ENCODE results near the gene RASAL1.
"Not testable (repeated sequence)": the region's sequence is repeated elsewhere in the genome, so short reads cannot be mapped to it uniquely, and the experiment has no call there.

RASAL1 gene

GRCh38 chr12:113140706-113141105, 5.1 kb upstream of the RASAL1 start:
- no peak for DNase-seq (ENCODE audit: low read depth in 2 of 2)

GRCh38 chr12:113138826-113139225, 3.3 kb upstream of the RASAL1 start:
- DNase-seq (ENCODE audit: low read depth in 2 of 2): no peak

GRCh38 chr12:113137861-113138783, 2.6 kb upstream of the RASAL1 start:
- DNase-seq (ENCODE audit: low read depth in 2 of 2): no peak

GRCh38 chr12:113136990-113137511, 1.5 kb upstream of the RASAL1 start:
- no peak for DNase-seq (ENCODE audit: low read depth in 2 of 2)

GRCh38 chr12:113136128-113136989, 798 bp upstream of the RASAL1 start:
- no peak for DNase-seq (ENCODE audit: low read depth in 2 of 2)

- no peak for DNase-seq (ENCODE audit: low read depth in 2 of 2)
Observed at GRCh38 chr12:113134521-113134951, 1.0 kb downstream of the RASAL1 start.

GRCh38 chr12:113134071-113134470, 1.5 kb downstream of the RASAL1 start:
- DNase-seq (ENCODE audit: low read depth in 2 of 2): no peak

- DNase-seq (ENCODE audit: low read depth in 2 of 2): no peak
Observed at GRCh38 chr12:113133666-113134065, 1.9 kb downstream of the RASAL1 start.

GRCh38 chr12:113133036-113133435, 2.5 kb downstream of the RASAL1 start:
- DNase-seq (ENCODE audit: low read depth in 2 of 2): no peak

GRCh38 chr12:113131556-113131955, 4.0 kb downstream of the RASAL1 start:
- no peak for DNase-seq (ENCODE audit: low read depth in 2 of 2)

- DNase-seq (ENCODE audit: low read depth in 2 of 2): no peak
Observed at GRCh38 chr12:113130457-113131135, 5.0 kb downstream of the RASAL1 start.

GRCh38 chr12:113129664-113130456, 5.7 kb downstream of the RASAL1 start:
- no peak for DNase-seq (ENCODE audit: low read depth in 2 of 2)

GRCh38 chr12:113128802-113129663, 6.5 kb downstream of the RASAL1 start:
- DNase-seq (ENCODE audit: low read depth in 2 of 2): no peak

- no peak for DNase-seq (ENCODE audit: low read depth in 2 of 2)
Observed at GRCh38 chr12:113127791-113128199, 7.8 kb downstream of the RASAL1 start.

- DNase-seq (ENCODE audit: low read depth in 2 of 2): no peak
Observed at GRCh38 chr12:113120670-113121370, 14.7 kb downstream of the RASAL1 start.

GRCh38 chr12:113119980-113120669, 15.4 kb downstream of the RASAL1 start:
- DNase-seq (ENCODE audit: low read depth in 2 of 2): no peak

GRCh38 chr12:113118142-113118541, 17.4 kb downstream of the RASAL1 start:
- no peak for DNase-seq (ENCODE audit: low read depth in 2 of 2)

- DNase-seq (ENCODE audit: low read depth in 2 of 2): not testable (repeated sequence)
Observed at GRCh38 chr12:113117684-113118083, 17.9 kb downstream of the RASAL1 start.

GRCh38 chr12:113116875-113117274, 18.7 kb downstream of the RASAL1 start:
- no peak for DNase-seq (ENCODE audit: low read depth in 2 of 2)

Measured in stimulated activated CD8-positive, alpha-beta memory T cell treated with anti-CD3 and anti-CD28 coated beads, Interleukin-7, amount 100 ng/mL, for 1 hour (primary cell).